Measurements from ENCODE around the gene CATSPERD. TPM values are rescaled to one million over a fixed set of nuclear protein-coding genes. Genes with fewer than 3 reads are reported as not detected.

The CATSPERD gene
- total RNA-seq, 4 donors from 2014 or later, result 0.27 to 0.47 TPM; not detected in 2

- TF ChIP-seq POLR2A (IDR thresholded peaks at IDR 0.05), result no peak
- H3K27me3 ChIP-seq, result no peaks in the 10 kb centered on the region
- peaks cover 0 to 10% (median 6%) of the 10 kb centered on the region in 3 donors for H3K4me1 ChIP-seq
- 95% methylated on average over 10 to 11 of the region's 18 CpGs for WGBS, 2 donors (ENCODE audit: low coverage in 1 of 2)
- no peak overlapping the region for H3K27ac ChIP-seq
- no peak overlapping the region for H3K4me3 ChIP-seq
- H3K36me3 ChIP-seq, result peaks cover 0 to 29% of the 10 kb centered on the region in 2 donors
- no peak for ATAC-seq
- no peaks in the 10 kb centered on the region for H3K9me3 ChIP-seq
Observed at GRCh38 chr19:5792224-5792623, 71.8 kb downstream of the CATSPERD start.

DNA sequence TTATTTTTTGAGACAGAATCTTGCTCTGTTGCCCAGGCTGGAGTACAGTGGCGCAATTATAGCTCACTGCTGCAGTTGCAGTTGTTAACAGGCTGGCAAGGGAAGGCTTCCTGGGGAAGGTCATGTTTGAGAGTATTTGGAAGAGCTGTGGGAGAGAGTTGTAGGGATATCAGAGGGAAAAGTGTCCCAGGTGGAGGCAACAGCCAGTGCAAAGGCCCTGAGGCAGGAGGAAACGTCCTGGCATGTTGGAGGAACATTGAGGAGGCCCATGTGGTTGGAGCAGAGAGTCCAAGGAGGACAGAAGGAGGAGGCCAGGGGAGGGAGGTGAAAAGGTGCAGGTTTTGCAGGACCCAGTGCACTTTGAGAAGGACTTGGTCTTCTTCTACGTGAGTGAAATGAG is 72.8 kb downstream of the CATSPERD start:
- no peak for TF ChIP-seq POLR2AphosphoS5 (IDR thresholded peaks at IDR 0.05)
- TF ChIP-seq, protein P1, sequence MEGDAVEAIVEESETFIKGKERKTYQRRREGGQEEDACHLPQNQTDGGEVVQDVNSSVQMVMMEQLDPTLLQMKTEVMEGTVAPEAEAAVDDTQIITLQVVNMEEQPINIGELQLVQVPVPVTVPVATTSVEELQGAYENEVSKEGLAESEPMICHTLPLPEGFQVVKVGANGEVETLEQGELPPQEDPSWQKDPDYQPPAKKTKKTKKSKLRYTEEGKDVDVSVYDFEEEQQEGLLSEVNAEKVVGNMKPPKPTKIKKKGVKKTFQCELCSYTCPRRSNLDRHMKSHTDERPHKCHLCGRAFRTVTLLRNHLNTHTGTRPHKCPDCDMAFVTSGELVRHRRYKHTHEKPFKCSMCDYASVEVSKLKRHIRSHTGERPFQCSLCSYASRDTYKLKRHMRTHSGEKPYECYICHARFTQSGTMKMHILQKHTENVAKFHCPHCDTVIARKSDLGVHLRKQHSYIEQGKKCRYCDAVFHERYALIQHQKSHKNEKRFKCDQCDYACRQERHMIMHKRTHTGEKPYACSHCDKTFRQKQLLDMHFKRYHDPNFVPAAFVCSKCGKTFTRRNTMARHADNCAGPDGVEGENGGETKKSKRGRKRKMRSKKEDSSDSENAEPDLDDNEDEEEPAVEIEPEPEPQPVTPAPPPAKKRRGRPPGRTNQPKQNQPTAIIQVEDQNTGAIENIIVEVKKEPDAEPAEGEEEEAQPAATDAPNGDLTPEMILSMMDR (IDR thresholded peaks at IDR 0.05), result no peak
- TF ChIP-seq POLR2A (IDR thresholded peaks at IDR 0.05), result no peak
- no peak for TF ChIP-seq EP300 (IDR thresholded peaks at IDR 0.05)
- peaks cover 0 to 19% of the 10 kb centered on the region in 2 donors for H3K36me3 ChIP-seq
- H3K4me1 ChIP-seq, result peaks cover 0 to 10% (median 6%) of the 10 kb centered on the region in 3 donors
- no peaks in the 10 kb centered on the region for H3K9me3 ChIP-seq
- no peaks in the 10 kb centered on the region for H3K27me3 ChIP-seq
- no peak overlapping the region for H3K4me3 ChIP-seq
- no peak overlapping the region for H3K27ac ChIP-seq
- ATAC-seq, result no peak
- 81 to 100% methylated on average over 2 of the region's 3 CpGs for WGBS, 2 donors (ENCODE audit: low coverage in 1 of 2)

GRCh38 chr19:5795382-5795919 is 75.0 kb downstream of the CATSPERD start:
- no peak for ATAC-seq
- Histone ChIP-seq H3K36me3 (no peaks in the 10 kb centered on the region), H3K27me3 (peaks cover 12% of the 10 kb centered on the region), H3K4me3 (no peak overlapping the region), H3K9me3 (no peaks in the 10 kb centered on the region), H3K4me1 (no peaks in the 10 kb centered on the region), H3K27ac (no peak overlapping the region)
- TF ChIP-seq POLR2A (IDR thresholded peaks at IDR 0.05), result no peak
- TF ChIP-seq POLR2AphosphoS5 (IDR thresholded peaks at IDR 0.05), result no peak
- TF ChIP-seq EP300 (IDR thresholded peaks at IDR 0.05), result no peak
- TF ChIP-seq, protein P1 (IDR thresholded peaks at IDR 0.05), result no peak
- 73 to 87% methylated on average over 2 to 7 of the region's 7 CpGs for WGBS, 2 donors (ENCODE audit: low coverage in 1 of 2)

GRCh38 chr19:5798244-5798643 is 77.8 kb downstream of the CATSPERD start:
- no peak overlapping the region for H3K4me3 ChIP-seq
- TF ChIP-seq EP300 (IDR thresholded peaks at IDR 0.05), result no peak
- TF ChIP-seq POLR2A (IDR thresholded peaks at IDR 0.05), result no peak
- TF ChIP-seq, protein P1 (IDR thresholded peaks at IDR 0.05), result no peak
- no peak for TF ChIP-seq POLR2AphosphoS5 (IDR thresholded peaks at IDR 0.05)
- no peak overlapping the region for H3K27ac ChIP-seq
- H3K36me3 ChIP-seq, result no peaks in the 10 kb centered on the region
- H3K27me3 ChIP-seq, result peaks cover 40% of the 10 kb centered on the region
- H3K4me1 ChIP-seq, result peaks cover 0 to 7% (median 0%) of the 10 kb centered on the region in 3 donors
- no peak for ATAC-seq
- H3K9me3 ChIP-seq, result no peaks in the 10 kb centered on the region
- 87% methylated on average over 7 of the region's 8 CpGs; no CpG with 5 or more reads in 1 of the 2 donors for WGBS, 2 donors (ENCODE audit: low coverage in 1 of 2)

DNA sequence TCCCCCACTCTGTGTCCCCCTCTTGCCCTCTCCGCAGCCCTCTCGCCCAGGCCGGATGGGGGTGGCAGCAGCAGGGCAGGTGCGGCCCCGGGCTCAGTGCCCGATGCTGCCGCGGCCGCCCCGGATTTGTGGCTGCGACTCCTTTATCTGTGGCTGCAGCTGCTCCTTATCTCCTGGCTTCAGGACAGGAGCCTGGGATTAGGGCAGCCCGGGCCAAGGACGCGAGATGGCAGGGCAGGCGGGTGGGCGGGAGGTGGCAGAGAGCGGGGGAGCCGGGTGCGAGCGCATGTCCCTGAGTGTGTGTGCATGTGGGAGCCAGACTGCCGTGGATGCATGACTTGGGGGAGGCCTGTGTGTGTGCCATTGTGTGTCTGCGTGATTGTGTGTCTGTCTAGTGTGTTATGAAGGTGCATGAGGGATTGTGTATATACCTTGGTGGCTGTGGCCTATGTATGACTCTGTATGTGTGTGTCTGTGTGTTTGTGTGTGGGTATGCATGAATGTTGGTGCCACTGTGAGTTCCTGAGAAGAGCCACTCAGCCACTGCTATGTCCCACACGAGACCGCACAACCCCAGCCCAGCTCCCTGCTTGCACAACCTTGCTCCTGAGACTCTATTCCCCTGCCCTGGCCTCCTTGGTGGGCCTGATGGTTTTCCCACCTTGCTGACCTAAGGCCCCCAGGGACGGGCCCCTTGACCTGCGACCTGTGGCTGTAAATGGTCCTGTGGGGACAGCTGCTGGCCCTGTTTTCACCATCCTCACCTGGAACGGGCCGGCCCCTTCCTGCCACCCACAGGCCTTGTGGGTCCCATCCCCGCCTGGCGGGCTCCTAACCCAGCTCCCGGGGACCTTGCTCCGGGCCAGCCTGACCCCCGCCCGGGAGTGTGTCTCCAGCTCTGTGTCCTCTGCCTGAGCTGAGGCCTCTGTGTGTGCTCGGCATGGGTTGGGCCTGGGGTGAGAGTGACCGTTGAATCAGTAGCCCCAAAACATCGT is 79.1 kb downstream of the CATSPERD start:
- WGBS, 2 donors (ENCODE audit: low coverage in 1 of 2), result 81% methylated on average over 3 of the region's 37 CpGs; no CpG with 5 or more reads in 1 of the 2 donors
- Histone ChIP-seq H3K4me3 (no peak overlapping the region), H3K4me1 (peaks cover 0 to 19% (median 9%) of the 10 kb centered on the region in 3 donors), H3K9me3 (no peaks in the 10 kb centered on the region), H3K27ac (no peak overlapping the region), H3K27me3 (peaks cover 52% of the 10 kb centered on the region), H3K36me3 (no peaks in the 10 kb centered on the region)
- no peak for TF ChIP-seq POLR2AphosphoS5 (IDR thresholded peaks at IDR 0.05)
- no peak for TF ChIP-seq POLR2A (IDR thresholded peaks at IDR 0.05)
- TF ChIP-seq EP300 (IDR thresholded peaks at IDR 0.05), result no peak
- TF ChIP-seq, protein P1 (IDR thresholded peaks at IDR 0.05), result no peak
- no peak for ATAC-seq

Data from gastroesophageal sphincter (tissue), 4 donors.